Right ventricle myocardium inferior (tissue), 1 donor: ENCODE data around the gene MRPS21. TPM values are rescaled to one million over a fixed set of nuclear protein-coding genes. Genes with fewer than 3 reads are reported as not detected.

Experiments used
- ATAC-seq: fragments of 200-7000 bp; cut with Tn5 transposase; one replicate; pipeline ENCODE4 v1.9.1; 2020; ENCODE audit warnings: mild to moderate bottlenecking, moderate library complexity
- DNase-seq: peaks from one replicate; pipeline ENCODE4 v3.0.0; 2021; ENCODE audit errors: missing footprints
- intact Hi-C: fragments of 100-400 bp; cut with DNase I; formaldehyde crosslinking; loops from one replicate; pipeline ENCODE4 v1.11.0; 2022
- total RNA-seq: library from RNA; stranded (reverse); fragmentation: NEBNext Ultra II Directional; extraction: Animal tissue kit (Norgen Biotek cat#: 25700); gene quantifications from one replicate; pipeline ENCODE4 v1.2.1, GENCODE V29; 2021
- donor health status: DM: no; HTN: yes; CAD: no; lungs with severe emphysema.

The MRPS21 gene
- total RNA-seq, 1 donor from 2014 or later = 70.8 TPM

- no peak for DNase-seq
- intact Hi-C loops = loop anchor here (10.0 kb wide), 1 partner anchor 502 kb away; no protein-coding TSS in a partner anchor
- ATAC-seq = no peak
Observed at GRCh38 chr1:150332651-150333290, 39.1 kb downstream of the MRPS21 start.

DNA sequence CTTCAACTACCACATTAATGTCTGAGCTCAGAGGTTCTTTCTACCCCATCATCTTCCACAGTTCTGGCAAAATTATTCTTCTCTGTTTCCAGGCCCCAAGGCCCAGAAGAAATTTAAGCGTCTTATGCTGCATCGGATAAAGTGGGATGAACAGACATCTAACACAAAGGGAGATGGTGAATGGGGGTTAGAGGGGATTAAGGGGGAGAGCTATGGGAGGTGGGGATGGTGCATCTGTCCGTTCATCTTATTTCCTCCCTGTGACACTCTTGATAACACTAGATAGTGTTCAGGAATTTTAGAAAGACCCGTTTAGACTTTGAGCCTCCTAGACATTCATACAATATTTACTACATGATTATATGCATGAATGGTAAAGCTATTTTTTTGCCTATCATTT, 52.7 kb downstream of the MRPS21 start:
- no peak for ATAC-seq
- intact Hi-C loops = no loop called here
- DNase-seq = no peak

DNA sequence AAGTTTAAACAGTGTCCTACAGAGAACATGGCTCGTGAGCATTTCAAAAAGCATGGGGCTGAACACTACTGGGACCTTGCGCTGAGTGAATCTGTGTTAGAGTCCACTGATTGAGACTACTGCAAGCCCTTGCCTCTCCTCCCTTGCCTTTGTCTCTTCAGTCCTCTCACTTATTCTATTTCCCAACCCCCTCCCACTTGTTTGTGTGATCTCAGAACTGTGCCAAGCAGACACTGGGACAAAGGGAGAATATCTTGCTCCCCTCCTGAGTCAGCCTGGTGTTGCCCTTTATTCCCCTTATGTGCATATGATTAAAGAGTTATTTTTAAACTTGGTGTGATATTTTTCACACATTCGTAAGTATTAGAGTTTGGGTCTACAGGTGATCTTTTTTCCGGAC, 59.2 kb downstream of the MRPS21 start:
- ATAC-seq (no peak), DNase-seq (no peak)
- intact Hi-C loops = no loop called here

Other genes starting within 250 kb of the MRPS21 start
- 49.0 TPM for gene VPS45, start 226.1 kb upstream of the MRPS21 start, total RNA-seq
- gene PLEKHO1, start 143.9 kb upstream of the MRPS21 start, total RNA-seq = 53.2 TPM
- 28.6 TPM for gene ANP32E, start 57.7 kb upstream of the MRPS21 start, total RNA-seq
- gene CA14, start 36.1 kb upstream of the MRPS21 start, total RNA-seq = 14.4 TPM
- 58.7 TPM for gene APH1A, start 24.8 kb upstream of the MRPS21 start, total RNA-seq
- gene C1orf54, start 21.1 kb upstream of the MRPS21 start, total RNA-seq = 15.8 TPM
- 12.8 TPM for gene CIART, start 11.3 kb upstream of the MRPS21 start, total RNA-seq
- gene PRPF3, start 27.7 kb downstream of the MRPS21 start, total RNA-seq = 21.9 TPM
- 23.6 TPM for gene RPRD2, start 70.3 kb downstream of the MRPS21 start, total RNA-seq
- gene TARS2, start 193.6 kb downstream of the MRPS21 start, total RNA-seq = 29.6 TPM
- gene ECM1, start 214.2 kb downstream of the MRPS21 start, total RNA-seq = 24.1 TPM
- not detected for gene FALEC, start 221.9 kb downstream of the MRPS21 start, total RNA-seq